Stomach (tissue), 9 donors: ENCODE results near the gene PCSK4. TPM values are rescaled to one million over a fixed set of nuclear protein-coding genes. Genes with fewer than 3 reads are reported as not detected.
"Not testable (repeated sequence)": the region's sequence is repeated elsewhere in the genome, so short reads cannot be mapped to it uniquely, and the experiment has no call there.

Experiments
- DNase-seq, 2 donors: peaks; one replicate each; pipeline versions ENCODE4 v3.0.0 to v3.0.0-alpha.2; 2013 to 2019
- H3K27ac ChIP-seq, 5 donors: fragments of 200-600 bp in 4 of 5; sonication (generic) in 4 of 5; one replicate each; pipeline ENCODE4 v1.5.1; 2013 to 2019; ENCODE audit warnings: mild to moderate bottlenecking in 1 of 5, moderate library complexity in 1 of 5
- H3K27me3 ChIP-seq, 3 donors: fragments of 200-600 bp; sonication (generic); one replicate each; pipeline ENCODE4 v1.5.1; 2017 to 2019; ENCODE audit warnings: mixed run types in 1 of 3
- H3K36me3 ChIP-seq, 4 donors: fragments of 200-600 bp; sonication (generic); 1 replicate in 3 of 4; 2 replicates in 1 of 4; pipeline ENCODE4 v1.5.1; 2016 to 2019
- H3K4me1 ChIP-seq, 4 donors: fragments of 200-600 bp; sonication (generic); one replicate each; pipeline ENCODE4 v1.5.1; 2016 to 2019
- H3K4me3 ChIP-seq, 4 donors: fragments of 200-600 bp; sonication (generic) in 3 of 4; one replicate each; pipeline ENCODE4 v1.5.1; 2016 to 2019; ENCODE audit warnings: mild to moderate bottlenecking in 1 of 4
- H3K9me3 ChIP-seq, 4 donors: fragments of 200-600 bp; sonication (generic); one replicate each; pipeline ENCODE4 v1.5.1; 2016 to 2019
- EP300 ChIP-seq: sonication (generic); formaldehyde crosslinking; IDR thresholded peaks from one replicate; pipeline ENCODE4 v1.6.1; 2017; ENCODE audit warnings: antibody characterized with exemption
- POLR2A ChIP-seq, 4 donors: fragments of 450-650 bp; IDR thresholded peaks; one replicate each; pipeline ENCODE4 v1.6.1; 2016; ENCODE audit warnings: antibody characterized with exemption in 4 of 4, control low read depth in 2 of 4, mild to moderate bottlenecking in 1 of 4, moderate library complexity in 1 of 4
- POLR2AphosphoS5 ChIP-seq, 3 donors: sonication (generic); formaldehyde crosslinking; IDR thresholded peaks; one replicate each; pipeline ENCODE4 v1.6.1; 2016; ENCODE audit warnings: antibody characterized with exemption in 3 of 3
- WGBS, 5 donors: extraction: QIAGEN DNeasy Blood & Tissue Kit in 3 of 5; methylation state at CpG; one replicate each; pipeline versions ENCODE4 v1.1.5 to v1.1.7; 2013 to 2018; 5-methylcytosine and 5-hydroxymethylcytosine counted together
- intact Hi-C: fragments of 100-400 bp; cut with DNase I; formaldehyde crosslinking; loops from one replicate; pipeline ENCODE4 v1.15.1; 2023; ENCODE audit warnings: low total_unique reads
- polyA plus RNA-seq, 3 donors: library from polyadenylated mRNA; stranded (reverse); fragments of 200-250 nt; gene quantifications; one replicate each; pipeline ENCODE4 v1.2.3, GENCODE V29; 2013
- total RNA-seq, 5 donors: library from RNA; depleted of rRNA; stranded (reverse); fragments of >200 nt; gene quantifications; one replicate each; pipeline versions ENCODE4 v1.1.0 to v1.2.3, GENCODE V29; 2014 to 2016
- TF ChIP-seq, protein P1 (sequence below), 7 experiments: fragments of 450-650 bp in 4 of 7; fragments of 200-600 bp in 3 of 7; sonication (generic) in 3 of 7; IDR thresholded peaks; one replicate each; pipeline ENCODE4 v1.5.1; 2016 to 2019; ENCODE audit warnings: antibody characterized with exemption in 7 of 7, control low read depth in 2 of 7, mild to moderate bottlenecking in 1 of 7
- donor health status: healthy with polysubstance abuse.
- donor health status: Bipolar disorder and iron deficiency.
- donor health status: healthy.

PCSK4 gene
- total and polyA plus RNA-seq, 8 donors = 1.7 to 26.8 (median 4.1) TPM; not detected in 2

DNA sequence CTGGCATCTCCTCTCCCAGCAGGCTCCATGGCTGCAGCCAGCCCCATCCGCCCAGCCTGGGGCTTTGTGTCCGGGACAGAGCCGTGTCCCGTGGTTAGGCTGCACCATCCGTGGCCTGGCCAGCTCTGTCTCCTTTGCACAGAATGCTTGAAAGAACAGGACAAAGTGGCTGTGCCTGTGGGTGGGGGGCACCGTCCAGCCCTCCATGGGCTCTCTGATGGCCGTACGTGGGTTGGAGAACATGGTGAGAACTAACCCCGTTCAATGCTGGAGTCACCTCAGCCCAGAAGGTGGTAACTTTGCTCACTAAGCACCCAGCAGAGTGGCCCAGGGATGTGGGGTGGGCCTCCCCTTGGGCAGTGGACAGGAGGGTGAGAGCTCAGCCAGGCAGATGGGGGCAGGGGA lies 49.1 kb downstream of the PCSK4 start:
- no peak for TF ChIP-seq POLR2A (IDR thresholded peaks at IDR 0.05)
- no peak for TF ChIP-seq EP300
- TF ChIP-seq POLR2AphosphoS5 (IDR thresholded peaks at IDR 0.05) = no peak
- TF ChIP-seq, protein P1, sequence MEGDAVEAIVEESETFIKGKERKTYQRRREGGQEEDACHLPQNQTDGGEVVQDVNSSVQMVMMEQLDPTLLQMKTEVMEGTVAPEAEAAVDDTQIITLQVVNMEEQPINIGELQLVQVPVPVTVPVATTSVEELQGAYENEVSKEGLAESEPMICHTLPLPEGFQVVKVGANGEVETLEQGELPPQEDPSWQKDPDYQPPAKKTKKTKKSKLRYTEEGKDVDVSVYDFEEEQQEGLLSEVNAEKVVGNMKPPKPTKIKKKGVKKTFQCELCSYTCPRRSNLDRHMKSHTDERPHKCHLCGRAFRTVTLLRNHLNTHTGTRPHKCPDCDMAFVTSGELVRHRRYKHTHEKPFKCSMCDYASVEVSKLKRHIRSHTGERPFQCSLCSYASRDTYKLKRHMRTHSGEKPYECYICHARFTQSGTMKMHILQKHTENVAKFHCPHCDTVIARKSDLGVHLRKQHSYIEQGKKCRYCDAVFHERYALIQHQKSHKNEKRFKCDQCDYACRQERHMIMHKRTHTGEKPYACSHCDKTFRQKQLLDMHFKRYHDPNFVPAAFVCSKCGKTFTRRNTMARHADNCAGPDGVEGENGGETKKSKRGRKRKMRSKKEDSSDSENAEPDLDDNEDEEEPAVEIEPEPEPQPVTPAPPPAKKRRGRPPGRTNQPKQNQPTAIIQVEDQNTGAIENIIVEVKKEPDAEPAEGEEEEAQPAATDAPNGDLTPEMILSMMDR (IDR thresholded peaks at IDR 0.05) = no peak
- Histone ChIP-seq H3K27ac (no peak overlapping the region), H3K4me1 (peaks cover 31 to 59% (median 40%) of the 10 kb centered on the region in 4 donors), H3K27me3 (peaks cover 5 to 10% (median 8%) of the 10 kb centered on the region in 3 donors), H3K9me3 (no peaks in the 10 kb centered on the region), H3K36me3 (peaks cover 31 to 43% (median 39%) of the 10 kb centered on the region in 4 donors), H3K4me3 (no peak overlapping the region)
- no peak for DNase-seq
- intact Hi-C loops = no loop called here
- 74 to 93% (median 91%) methylated on average over 3 to 9 of the region's 9 CpGs for WGBS, 5 donors

DNA sequence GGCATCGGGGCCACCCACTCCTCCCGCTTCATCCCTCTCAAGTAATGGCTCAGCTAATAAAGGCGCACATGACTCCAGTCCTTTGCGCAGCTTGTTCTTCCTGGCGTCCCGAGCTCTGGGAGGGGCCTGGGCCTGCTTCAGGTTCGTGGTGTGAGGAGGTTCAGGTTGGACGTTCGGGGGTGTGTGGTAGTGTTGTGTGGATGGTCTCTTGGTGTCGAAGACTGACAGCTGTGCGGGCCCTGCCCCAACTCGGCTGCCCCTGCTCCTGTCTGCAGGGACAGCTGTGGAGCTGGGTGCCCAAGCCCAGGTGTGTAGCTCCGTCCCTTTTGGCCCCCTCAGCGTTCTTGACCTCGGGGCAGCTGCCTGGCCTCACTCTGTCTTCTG lies 49.7 kb downstream of the PCSK4 start:
- no peak overlapping the region for H3K27ac ChIP-seq
- peaks cover 34 to 49% (median 45%) of the 10 kb centered on the region in 4 donors for H3K36me3 ChIP-seq
- peaks cover 0 to 4% (median 2%) of the 10 kb centered on the region in 3 donors for H3K27me3 ChIP-seq
- no peaks in the 10 kb centered on the region for H3K9me3 ChIP-seq
- WGBS, 5 donors = 76 to 88% (median 83%) methylated on average over 11 to 15 of the region's 15 CpGs
- H3K4me3 ChIP-seq = peak overlapping the region in 2 of 4 donors; percentile 2 to 90
- TF ChIP-seq, protein P1 (IDR thresholded peaks at IDR 0.05) = no peak
- TF ChIP-seq POLR2AphosphoS5 (IDR thresholded peaks at IDR 0.05) (no peak), POLR2A (IDR thresholded peaks at IDR 0.05) (no peak)
- H3K4me1 ChIP-seq = peaks cover 25 to 53% (median 34%) of the 10 kb centered on the region in 4 donors
- intact Hi-C loops = no loop called here
- no peak for DNase-seq

DNA sequence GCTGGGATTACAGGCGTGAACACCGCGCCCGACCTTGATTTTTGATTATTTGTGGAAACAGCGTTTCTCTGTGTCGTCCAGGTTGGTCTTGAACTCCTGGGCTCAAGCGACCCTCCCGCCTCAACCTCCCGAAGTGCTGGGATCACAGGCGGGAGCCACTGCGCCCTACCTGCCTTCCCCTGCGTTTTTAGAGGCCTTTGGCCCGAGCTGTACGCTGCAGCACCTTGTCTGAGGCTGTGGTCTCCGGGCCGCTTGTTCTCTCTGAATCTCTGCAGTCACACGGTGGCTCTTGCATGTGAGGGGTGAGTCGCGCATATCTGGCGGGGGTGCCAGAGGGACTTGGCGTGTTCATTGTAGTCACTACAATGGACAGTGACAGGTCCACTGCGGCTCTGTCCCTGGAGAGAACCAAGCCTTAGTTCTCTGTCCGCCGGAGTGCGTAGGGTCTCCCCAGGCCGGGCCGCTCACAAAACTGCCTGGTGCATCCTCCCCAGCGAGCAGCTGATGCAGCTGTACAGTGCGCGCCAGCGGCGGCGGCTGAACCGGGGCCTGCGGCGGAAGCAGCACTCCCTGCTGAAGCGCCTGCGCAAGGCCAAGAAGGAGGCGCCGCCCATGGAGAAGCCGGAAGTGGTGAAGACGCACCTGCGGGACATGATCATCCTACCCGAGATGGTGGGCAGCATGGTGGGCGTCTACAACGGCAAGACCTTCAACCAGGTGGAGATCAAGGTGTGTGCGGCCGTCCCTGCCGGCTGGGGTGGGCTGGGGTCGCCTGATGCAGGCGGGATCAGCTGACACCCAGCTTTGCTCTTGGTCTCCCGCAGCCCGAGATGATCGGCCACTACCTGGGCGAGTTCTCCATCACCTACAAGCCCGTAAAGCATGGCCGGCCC lies 50.4 kb downstream of the PCSK4 start:
- H3K27me3 ChIP-seq, intact Hi-C loops, DNase-seq, H3K9me3 ChIP-seq: not testable (repeated sequence)
- WGBS, 5 donors = 70 to 74% (median 73%) methylated on average over 35 to 57 of the region's 57 CpGs
- Histone ChIP-seq H3K27ac (peak overlapping the region in 3 of 5 donors; percentile 86 to 92 (median 90)), H3K36me3 (peaks cover 38 to 56% (median 52%) of the 10 kb centered on the region in 4 donors), H3K4me1 (peaks cover 19 to 46% (median 27%) of the 10 kb centered on the region in 4 donors), H3K4me3 (peak overlapping the region; percentile 84 to 95 (median 87))

DNA sequence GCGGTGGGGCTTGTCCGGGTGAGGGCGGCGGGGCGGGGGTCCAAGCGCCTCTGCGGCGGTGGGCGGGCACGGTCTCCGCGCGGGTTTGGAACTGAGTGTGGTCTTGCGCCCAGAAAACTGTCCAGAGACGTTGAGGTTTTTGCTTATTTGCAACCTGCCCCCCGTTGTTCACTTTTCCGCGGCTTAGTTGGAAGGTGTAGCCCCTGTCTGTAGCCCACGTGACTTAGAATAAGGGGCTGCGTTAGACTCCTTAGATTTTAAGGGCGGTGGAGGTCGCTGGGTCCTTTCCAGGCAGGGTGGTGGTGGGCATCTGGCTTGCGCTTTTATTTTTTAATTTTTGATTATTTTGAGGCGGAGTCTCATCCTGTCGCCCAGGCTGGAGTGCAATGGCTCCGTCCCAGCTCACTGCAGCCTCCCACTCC lies 51.2 kb downstream of the PCSK4 start:
- H3K36me3 ChIP-seq = peaks cover 46 to 64% (median 60%) of the 10 kb centered on the region in 4 donors
- no peaks in the 10 kb centered on the region for H3K27me3 ChIP-seq
- 0 to 2% (median 1%) methylated on average over 12 to 26 of the region's 26 CpGs for WGBS, 5 donors
- H3K9me3 ChIP-seq = no peaks in the 10 kb centered on the region
- peaks cover 18 to 38% (median 25%) of the 10 kb centered on the region in 4 donors for H3K4me1 ChIP-seq
- no peak for TF ChIP-seq POLR2AphosphoS5 (IDR thresholded peaks at IDR 0.05)
- TF ChIP-seq, protein P1 (IDR thresholded peaks at IDR 0.05) = no peak
- no peak for DNase-seq
- intact Hi-C loops = no loop called here
- H3K4me3 ChIP-seq = peak overlapping the region; percentile 84 to 95 (median 87)
- H3K27ac ChIP-seq = peak overlapping the region in 4 of 5 donors; percentile 86 to 92 (median 90)
